GM23248 (cell line): ENCODE measurements around the gene ZC3H4. TPM values are rescaled to one million over a fixed set of nuclear protein-coding genes. Genes with fewer than 3 reads are reported as not detected.

Experiments used
- DNase-seq: peaks from one replicate; pipeline ENCODE4 v3.0.0-alpha.2; 2015
- H2AFZ ChIP-seq: fragments of 200-600 bp; sonication (generic); 2 replicates; pipeline ENCODE4 v1.6.1; 2016; ENCODE audit warnings: antibody characterized with exemption
- H3F3A ChIP-seq: fragments of 200-600 bp; sonication (generic); 2 replicates; pipeline ENCODE4 v1.6.1; 2016; ENCODE audit warnings: mild to moderate bottlenecking, antibody characterized with exemption, mixed run types; ENCODE audit not compliant: insufficient read depth
- H3K27ac ChIP-seq: fragments of 200-600 bp; sonication (generic); 2 replicates; pipeline ENCODE4 v1.5.1; 2016; ENCODE audit warnings: mild to moderate bottlenecking
- H3K27me3 ChIP-seq: fragments of 200-600 bp; sonication (generic); replicated peaks from 2 replicates; pipeline ENCODE4 v1.6.1; 2016; ENCODE audit warnings: mild to moderate bottlenecking; ENCODE audit not compliant: insufficient read depth
- H3K36me3 ChIP-seq: fragments of 200-600 bp; sonication (generic); 2 replicates; pipeline ENCODE4 v1.6.1; 2016; ENCODE audit warnings: low read depth, mild to moderate bottlenecking
- H3K4me1 ChIP-seq: fragments of 200-600 bp; sonication (generic); 2 replicates; pipeline ENCODE4 v1.6.1; 2016; ENCODE audit warnings: mild to moderate bottlenecking; ENCODE audit not compliant: insufficient read depth
- H3K4me2 ChIP-seq: fragments of 200-600 bp; sonication (generic); one replicate; pipeline ENCODE4 v1.6.1; 2016; ENCODE audit warnings: mild to moderate bottlenecking; ENCODE audit not compliant: unreplicated experiment
- H3K4me3 ChIP-seq: fragments of 200-600 bp; sonication (generic); 2 replicates; pipeline ENCODE4 v1.5.1; 2016; ENCODE audit warnings: mild to moderate bottlenecking
- H3K79me2 ChIP-seq: fragments of 200-600 bp; sonication (generic); 2 replicates; pipeline ENCODE4 v1.6.1; 2016; ENCODE audit warnings: mild to moderate bottlenecking; ENCODE audit not compliant: insufficient read depth
- H3K9ac ChIP-seq: fragments of 200-600 bp; sonication (generic); 2 replicates; pipeline ENCODE4 v1.6.1; 2016; ENCODE audit warnings: mild to moderate bottlenecking
- H3K9me2 ChIP-seq: fragments of 200-600 bp; sonication (generic); 2 replicates; pipeline ENCODE4 v1.6.1; 2016; ENCODE audit warnings: mixed run types, mild to moderate bottlenecking, moderate library complexity; ENCODE audit not compliant: insufficient read depth
- H3K9me3 ChIP-seq: fragments of 200-600 bp; sonication (generic); one replicate; pipeline ENCODE4 v1.6.1; 2017; ENCODE audit warnings: low read depth
- H4K20me1 ChIP-seq: fragments of 200-600 bp; sonication (generic); 2 replicates; pipeline ENCODE4 v1.6.0; 2016; ENCODE audit not compliant: insufficient read depth
- EZH2 ChIP-seq: fragments of 200-600 bp; sonication (generic); IDR thresholded peaks from 2 replicates; pipeline ENCODE4 v1.6.1; 2018; ENCODE audit warnings: antibody characterized with exemption, mild to moderate bottlenecking; ENCODE audit not compliant: insufficient read depth, poor library complexity, severe bottlenecking
- EZH2phosphoT487 ChIP-seq: fragments of 200-600 bp; sonication (generic); IDR thresholded peaks from 2 replicates; pipeline ENCODE4 v1.6.1; 2018; ENCODE audit warnings: antibody characterized with exemption, moderate library complexity, mild to moderate bottlenecking, low read depth; ENCODE audit not compliant: insufficient read depth
- WGBS, 2 experiments: methylation state at CpG; one replicate each; pipeline ENCODE4 v1.1.6; 2015 to 2017; ENCODE audit warnings: low lambda C conversion rate in 2 of 2, low coverage in 1 of 2; ENCODE audit errors: missing lambda C conversion rate in 2 of 2; 5-methylcytosine and 5-hydroxymethylcytosine counted together
- in situ Hi-C: fragments of 300-500 bp; cut with MboI; formaldehyde crosslinking; loops from 2 replicates; pipeline ENCODE4 v1.15.0; 2020
- polyA plus RNA-seq: library from polyadenylated mRNA; unstranded; fragments of >200 nt; fragmentation: Nextera tagmentation; extraction: Ambion mirVana; gene quantifications from 2 replicates; pipeline ENCODE4 v1.2.1, GENCODE V29; 2016
- total RNA-seq: library from RNA; depleted of rRNA; stranded (reverse); fragments of >200 nt; shearing (Covaris generic); gene quantifications from 2 replicates; pipeline ENCODE4 v1.2.3, GENCODE V29; 2014

Gene ZC3H4
- total and polyA plus RNA-seq, 2 experiments from 2014 or later: 6.0 to 9.9 TPM

DNA sequence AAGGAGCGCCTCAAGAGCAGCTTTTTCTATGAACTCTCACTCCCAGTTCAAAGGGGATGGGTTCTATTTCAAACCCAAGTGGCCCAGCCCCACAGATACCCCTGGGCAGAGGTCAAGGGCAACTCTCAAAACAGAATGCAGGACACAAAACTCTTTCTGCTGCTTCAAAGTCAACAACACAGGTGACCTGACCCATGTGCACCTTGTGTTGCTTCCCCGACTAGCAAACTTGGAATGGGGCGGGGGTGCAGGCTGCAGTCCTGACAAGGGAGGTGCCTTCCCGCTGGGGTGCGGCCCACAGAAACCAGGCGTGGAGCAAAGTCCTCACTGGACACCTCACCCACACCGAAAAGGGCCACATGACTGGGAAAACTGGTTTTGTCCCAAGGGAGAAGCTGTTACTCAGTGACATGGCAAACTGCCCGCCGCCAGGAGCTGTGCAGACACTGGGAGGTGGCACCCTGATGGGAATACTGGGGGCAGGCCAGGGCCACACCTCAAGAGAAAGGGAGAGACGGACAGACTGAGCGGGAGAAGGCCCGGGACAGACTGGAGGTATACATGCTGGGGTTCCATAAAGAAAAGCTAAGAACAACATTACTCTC, 17.4 kb downstream of the ZC3H4 start:
- TF ChIP-seq EZH2phosphoT487 (no peak), EZH2 (no peak)
- no peak overlapping the region for H3K4me3 ChIP-seq
- no peaks in the 10 kb centered on the region for H3K27me3 ChIP-seq
- H3K4me2 ChIP-seq: no peak overlapping the region
- peak; percentile 11 for DNase-seq
- H3F3A ChIP-seq: no peaks in the 10 kb centered on the region
- peaks cover 10% of the 10 kb centered on the region; the same call in 1 of the 2 replicates for H3K4me1 ChIP-seq
- no peaks in the 10 kb centered on the region for H3K9me3 ChIP-seq
- H3K9ac ChIP-seq: 0 out of 2 replicates have a peak overlapping the region, but pooled peaks have one; percentile 28
- no peak overlapping the region for H2AFZ ChIP-seq
- in situ Hi-C loops: no loop called here
- peaks cover 97% of the 10 kb centered on the region for H3K79me2 ChIP-seq
- peak overlapping the region; percentile 23; the same call in 1 of the 2 replicates for H3K27ac ChIP-seq
- H3K36me3 ChIP-seq: peaks cover 3% of the 10 kb centered on the region; the same call in 1 of the 2 replicates
- H4K20me1 ChIP-seq: no peaks in the 10 kb centered on the region
- no peaks in the 10 kb centered on the region for H3K9me2 ChIP-seq
- WGBS, 2 experiments: 91 to 93% methylated on average over 12 of the region's 12 CpGs

DNA sequence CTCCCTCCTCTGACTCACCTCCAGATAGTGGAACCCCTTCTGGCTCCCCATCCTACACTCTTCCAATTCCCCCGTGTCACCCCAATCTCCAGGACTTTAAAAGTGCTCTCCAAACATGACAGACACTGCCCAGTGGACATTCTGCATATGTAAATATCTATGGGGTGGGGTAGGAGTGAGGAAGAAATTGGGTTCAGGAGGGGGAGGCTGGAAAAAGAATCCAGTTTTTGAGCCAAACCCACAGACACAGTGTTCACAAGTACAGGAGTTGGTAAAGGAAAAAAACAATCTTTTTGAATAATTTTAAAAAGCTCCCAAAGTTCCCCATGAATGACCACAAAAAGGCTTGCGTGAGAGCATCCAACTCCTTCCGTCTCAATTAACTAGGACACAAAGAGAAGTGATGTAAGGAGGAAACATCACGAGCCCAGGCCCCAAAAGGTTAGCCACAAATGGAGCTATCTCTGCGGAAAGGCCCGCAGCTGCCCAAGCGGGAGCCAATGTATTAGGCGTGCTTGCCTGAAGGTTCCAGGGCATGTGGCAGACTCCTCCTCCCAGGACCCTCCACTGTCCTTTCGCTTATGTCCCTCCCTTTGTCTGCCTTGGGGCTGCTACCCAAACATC, 18.0 kb downstream of the ZC3H4 start:
- WGBS, 2 experiments: 69% methylated on average over 9 of the region's 9 CpGs
- TF ChIP-seq EZH2phosphoT487 (no peak), EZH2 (no peak)
- no peaks in the 10 kb centered on the region for H3K9me2 ChIP-seq
- no peak overlapping the region for H3K4me3 ChIP-seq
- peaks cover 9% of the 10 kb centered on the region for H3K36me3 ChIP-seq
- no peaks in the 10 kb centered on the region for H3F3A ChIP-seq
- no peaks in the 10 kb centered on the region for H3K9me3 ChIP-seq
- in situ Hi-C loops: no loop called here
- H3K4me1 ChIP-seq: peaks cover 10% of the 10 kb centered on the region; the same call in 1 of the 2 replicates
- H3K79me2 ChIP-seq: peaks cover 92% of the 10 kb centered on the region
- DNase-seq: peak; percentile 48
- no peak overlapping the region for H2AFZ ChIP-seq
- no peaks in the 10 kb centered on the region for H4K20me1 ChIP-seq
- H3K9ac ChIP-seq: peak overlapping the region; percentile 28; the same call in 1 of the 2 replicates
- H3K27ac ChIP-seq: peak overlapping the region; percentile 23; the same call in 1 of the 2 replicates
- no peaks in the 10 kb centered on the region for H3K27me3 ChIP-seq
- H3K4me2 ChIP-seq: no peak overlapping the region

DNA sequence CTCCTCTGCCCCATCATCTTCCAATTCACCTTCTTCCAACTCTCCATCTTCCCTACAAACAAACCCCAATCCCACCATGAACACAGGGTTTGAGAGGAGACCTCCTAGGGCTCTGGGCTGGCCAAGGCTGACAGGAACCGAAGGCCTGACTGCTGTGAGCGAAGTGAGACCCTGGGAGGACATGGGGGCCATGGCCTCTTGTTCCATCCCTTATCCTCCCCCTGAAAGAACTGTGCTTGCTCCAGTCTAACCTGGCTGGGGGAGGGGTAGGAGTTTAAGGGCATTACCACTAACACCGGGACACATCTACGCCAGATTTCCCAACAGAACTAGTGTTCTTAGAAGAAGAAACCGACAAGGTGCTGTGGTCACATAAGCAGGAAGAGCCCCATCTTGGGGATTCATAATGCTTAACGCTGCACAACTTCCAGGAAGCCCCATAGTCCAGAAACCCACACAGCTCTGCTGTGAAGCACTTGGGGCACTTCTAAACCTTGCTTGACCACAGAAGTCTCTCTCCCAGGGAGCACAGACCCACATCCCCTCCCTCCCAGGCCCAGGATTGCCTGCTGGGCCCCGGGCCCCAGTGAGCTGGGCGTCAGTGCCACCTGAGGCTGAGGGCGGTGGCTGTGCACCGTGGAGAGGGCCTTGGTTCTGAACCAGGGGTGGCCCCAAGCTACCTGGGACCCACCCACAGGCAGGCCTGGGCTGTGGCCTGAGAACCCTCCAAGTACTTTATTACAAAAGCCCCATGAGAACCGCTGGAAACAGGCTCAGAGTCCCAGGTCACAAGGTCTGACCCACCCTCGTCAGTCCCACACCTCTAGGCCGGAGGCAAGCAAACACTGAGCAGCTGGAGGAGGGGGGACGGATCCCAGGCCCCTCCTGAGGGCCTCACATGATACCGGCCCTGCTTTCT, 18.8 kb downstream of the ZC3H4 start:
- Histone ChIP-seq H3K36me3 (peaks cover 12% of the 10 kb centered on the region), H3K4me2 (no peak overlapping the region), H3K27ac (peak overlapping the region; percentile 23; the same call in 1 of the 2 replicates), H3F3A (no peaks in the 10 kb centered on the region), H3K9me2 (no peaks in the 10 kb centered on the region), H3K4me1 (peaks cover 10% of the 10 kb centered on the region; the same call in 1 of the 2 replicates), H3K4me3 (no peak overlapping the region), H3K79me2 (peaks cover 84% of the 10 kb centered on the region), H3K9ac (peak overlapping the region; percentile 28; the same call in 1 of the 2 replicates), H3K27me3 (no peaks in the 10 kb centered on the region), H4K20me1 (no peaks in the 10 kb centered on the region), H2AFZ (no peak overlapping the region), H3K9me3 (no peaks in the 10 kb centered on the region)
- in situ Hi-C loops: no loop called here
- 88 to 91% methylated on average over 15 of the region's 15 CpGs for WGBS, 2 experiments
- DNase-seq: no peak
- no peak for TF ChIP-seq EZH2
- no peak for TF ChIP-seq EZH2phosphoT487

DNA sequence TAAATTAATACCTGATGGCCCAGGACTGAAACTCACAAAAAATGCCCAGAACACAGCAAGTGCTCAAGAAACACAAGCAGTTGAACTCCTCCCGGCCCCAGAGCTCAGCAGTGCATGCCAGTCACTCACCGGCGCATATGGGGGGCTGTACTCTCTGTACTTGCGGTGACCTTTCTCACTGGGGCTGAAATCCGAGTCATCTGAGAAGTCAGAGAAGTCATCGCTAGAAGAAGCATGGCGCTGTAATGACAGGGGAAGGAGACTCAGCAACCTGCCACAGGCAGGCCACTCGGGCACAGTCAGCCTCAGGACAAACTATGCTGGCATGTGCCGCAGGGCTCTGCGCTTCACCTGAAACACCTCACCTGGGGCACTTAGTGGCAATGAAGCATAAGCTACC, 19.7 kb downstream of the ZC3H4 start:
- peak; percentile 6 for DNase-seq
- peaks cover 12% of the 10 kb centered on the region for H3K36me3 ChIP-seq
- H3K27me3 ChIP-seq: no peaks in the 10 kb centered on the region
- in situ Hi-C loops: no loop called here
- H4K20me1 ChIP-seq: no peaks in the 10 kb centered on the region
- no peak overlapping the region for H3K9ac ChIP-seq
- H3F3A ChIP-seq: no peaks in the 10 kb centered on the region
- no peaks in the 10 kb centered on the region for H3K9me2 ChIP-seq
- H3K27ac ChIP-seq: no peak overlapping the region
- H3K4me3 ChIP-seq: no peak overlapping the region
- no peak overlapping the region for H2AFZ ChIP-seq
- no peak overlapping the region for H3K4me2 ChIP-seq
- 79 to 86% methylated on average over 10 of the region's 10 CpGs for WGBS, 2 experiments
- H3K79me2 ChIP-seq: peaks cover 75% of the 10 kb centered on the region
- H3K4me1 ChIP-seq: peaks cover 10% of the 10 kb centered on the region; the same call in 1 of the 2 replicates
- H3K9me3 ChIP-seq: no peaks in the 10 kb centered on the region
- TF ChIP-seq EZH2 (no peak), EZH2phosphoT487 (no peak)
